Retinal pigment epithelial cell (primary cell): ENCODE data around the gene MKRN2.

ENCODE experiments used
- DNase-seq: peaks from one replicate; pipeline ENCODE4 v3.0.0-alpha.2; 2010; ENCODE audit warnings: low read depth
- H3K4me3 ChIP-seq: 2 replicates; pipeline ENCODE4 v1.5.1; 2011; ENCODE audit warnings: mild to moderate bottlenecking, low read length, control low read depth, moderate library complexity
- CTCF ChIP-seq: conservative IDR thresholded peaks from 2 replicates; pipeline ENCODE4 v1.5.1; 2011; ENCODE audit warnings: low read depth, low read length, control low read depth, inconsistent platforms

Gene MKRN2

GRCh38 chr3:12585970-12586369 is 29.1 kb downstream of the MKRN2 start:
- no peak for TF ChIP-seq CTCF
- no peak overlapping the region for H3K4me3 ChIP-seq
- no peak for DNase-seq

GRCh38 chr3:12586403-12586802 is 29.5 kb downstream of the MKRN2 start:
- no peak overlapping the region for H3K4me3 ChIP-seq
- DNase-seq: no peak
- no peak for TF ChIP-seq CTCF

GRCh38 chr3:12588039-12589009 is 31.4 kb downstream of the MKRN2 start:
- no peak overlapping the region for H3K4me3 ChIP-seq
- no peak for DNase-seq
- TF ChIP-seq CTCF: no peak

GRCh38 chr3:12590096-12590495 is 33.2 kb downstream of the MKRN2 start:
- no peak for DNase-seq
- H3K4me3 ChIP-seq: no peak overlapping the region
- TF ChIP-seq CTCF: no peak

- H3K4me3 ChIP-seq: no peak overlapping the region
- no peak for DNase-seq
- TF ChIP-seq CTCF: no peak
These were observed 34.6 kb downstream of the MKRN2 start for GRCh38 chr3:12591456-12591855.

- TF ChIP-seq CTCF: no peak
- no peak for DNase-seq
- H3K4me3 ChIP-seq: no peak overlapping the region
These were observed 35.3 kb downstream of the MKRN2 start for GRCh38 chr3:12591997-12592715.

- H3K4me3 ChIP-seq: no peak overlapping the region
- no peak for DNase-seq
- no peak for TF ChIP-seq CTCF
These were observed 36.6 kb downstream of the MKRN2 start for GRCh38 chr3:12593473-12593872.
